H1 (cell line): ENCODE measurements around the gene FOXS1. TPM values are rescaled to one million over a fixed set of nuclear protein-coding genes. Genes with fewer than 3 reads are reported as not detected.

ENCODE experiments used
- CTCF ChIA-PET: fragments of 300-600 bp; sonication (Branson Sonifier 250); formaldehyde crosslinking; loops from one replicate; lab custom pipeline; 2021; ENCODE audit not compliant: partially characterized antibody; lab: Charles Lee
- POLR2A ChIA-PET: fragments of 300-600 bp; sonication (Branson Sonifier 250); formaldehyde crosslinking; loops from one replicate; lab custom pipeline; 2021; ENCODE audit warnings: inconsistent platforms; ENCODE audit not compliant: partially characterized antibody; lab: Charles Lee
- DNase-seq, 2 experiments: peaks; one replicate each; pipeline versions ENCODE4 v3.0.0 to v3.0.0-alpha.2; 2010 to 2022; ENCODE audit warnings: low spot score in 2 of 2, low read depth in 1 of 2, mixed read lengths in 1 of 2
- FAIRE-seq: peaks from 2 replicates; lab custom pipeline; 2011; peaks lifted over from hg19 to GRCh38; lab: Jason Lieb, UNC
- H2AFZ ChIP-seq: 2 replicates; pipeline ENCODE4 v1.8.1; 2012; ENCODE audit warnings: low read length, inconsistent platforms
- H2AK5ac ChIP-seq: 2 replicates; pipeline ENCODE4 v1.6.1; 2013; ENCODE audit warnings: low read depth, low read length
- H2BK120ac ChIP-seq: replicated peaks from 2 replicates; pipeline ENCODE3; 2013; ENCODE audit warnings: low read depth, low read length, inconsistent platforms
- H2BK12ac ChIP-seq: 2 replicates; pipeline ENCODE4 v1.6.1; 2013; ENCODE audit warnings: low read depth, low read length
- H2BK15ac ChIP-seq: 2 replicates; pipeline ENCODE4 v1.6.1; 2013; ENCODE audit warnings: low read length
- H2BK20ac ChIP-seq: 2 replicates; pipeline ENCODE4 v1.6.1; 2013; ENCODE audit warnings: low read length
- H2BK5ac ChIP-seq: 2 replicates; pipeline ENCODE4 v1.6.1; 2013; ENCODE audit warnings: low read depth, low read length
- H3K14ac ChIP-seq: 2 replicates; pipeline ENCODE4 v1.6.1; 2013; ENCODE audit warnings: inconsistent platforms; ENCODE audit not compliant: insufficient read length
- H3K18ac ChIP-seq: 2 replicates; pipeline ENCODE4 v1.6.1; 2013; ENCODE audit warnings: low read length; ENCODE audit errors: extremely low read depth
- H3K23ac ChIP-seq: 2 replicates; pipeline ENCODE4 v1.6.1; 2013; ENCODE audit warnings: inconsistent platforms; ENCODE audit not compliant: insufficient read length
- H3K23me2 ChIP-seq: 2 replicates; pipeline ENCODE4 v1.6.1; 2013; ENCODE audit warnings: low read depth, low read length
- H3K27ac ChIP-seq: 2 replicates; pipeline ENCODE4 v1.6.1; 2011; ENCODE audit warnings: low read depth, low read length, inconsistent platforms
- H3K27me3 ChIP-seq, 4 experiments: replicated peaks in 1 of 4; 1 replicate in 1 of 4; 2 replicates in 3 of 4; pipeline versions ENCODE4 v1.6.1 to v1.8.1; 2011 to 2013; ENCODE audit warnings: low read length in 3 of 4, mild to moderate bottlenecking in 3 of 4, inconsistent platforms in 2 of 4, mixed read lengths in 2 of 4, moderate library complexity in 1 of 4; ENCODE audit not compliant: control insufficient read depth in 3 of 4, insufficient read depth in 3 of 4; ENCODE audit errors: extremely low read depth in 1 of 4
- H3K36me3 ChIP-seq, 4 experiments: 2 replicates each; pipeline versions ENCODE4 v1.6.1 to v1.8.1; 2011 to 2013; ENCODE audit warnings: mild to moderate bottlenecking in 4 of 4, low read length in 3 of 4, moderate library complexity in 2 of 4, control low read depth in 1 of 4, inconsistent platforms in 1 of 4; ENCODE audit not compliant: insufficient read depth in 4 of 4, control insufficient read depth in 2 of 4
- H3K4ac ChIP-seq: replicated peaks from 2 replicates; pipeline ENCODE3; 2013; ENCODE audit warnings: low read length, low read depth, mixed read lengths, inconsistent platforms; ENCODE audit not compliant: insufficient read length
- H3K4me1 ChIP-seq, 4 experiments: replicated peaks in 1 of 4; 1 replicate in 1 of 4; 2 replicates in 3 of 4; pipeline versions ENCODE4 v1.6.1 to v1.8.1; 2011 to 2013; ENCODE audit warnings: low read length in 3 of 4, inconsistent platforms in 2 of 4, mixed read lengths in 1 of 4; ENCODE audit not compliant: insufficient read depth in 4 of 4, control insufficient read depth in 3 of 4
- H3K4me2 ChIP-seq, 2 experiments: 2 replicates each; pipeline versions ENCODE4 v1.6.1 to v1.8.1; 2011 to 2013; ENCODE audit warnings: low read depth in 2 of 2, low read length in 2 of 2, control low read depth in 1 of 2, inconsistent platforms in 1 of 2, mild to moderate bottlenecking in 1 of 2; ENCODE audit not compliant: insufficient read depth in 1 of 2
- H3K4me3 ChIP-seq, 4 experiments: fragments of 200-600, 300-600 bp in 1 of 4; sonication (generic), shearing (Covaris generic), sonication (Bioruptor Twin) in 1 of 4; 2 replicates each; pipeline versions ENCODE4 v1.5.1 to v1.8.1; 2011 to 2016; ENCODE audit warnings: low read length in 4 of 4, low read depth in 3 of 4, control low read depth in 2 of 4, inconsistent platforms in 2 of 4, mild to moderate bottlenecking in 2 of 4, mixed read lengths in 1 of 4, moderate library complexity in 1 of 4; ENCODE audit not compliant: insufficient read depth in 2 of 4; ENCODE audit errors: extremely low read depth in 1 of 4
- H3K56ac ChIP-seq: replicated peaks from 2 replicates; pipeline ENCODE3; 2013; ENCODE audit warnings: low read depth, mild to moderate bottlenecking, mixed read lengths, low read length, inconsistent platforms; ENCODE audit not compliant: insufficient read length
- H3K79me1 ChIP-seq: 2 replicates; pipeline ENCODE4 v1.6.1; 2013; ENCODE audit warnings: low read depth, low read length, control low read depth
- H3K79me2 ChIP-seq, 2 experiments: 2 replicates each; pipeline versions ENCODE4 v1.6.1 to v1.8.1; 2012 to 2013; ENCODE audit warnings: low read length in 2 of 2, mild to moderate bottlenecking in 2 of 2, inconsistent platforms in 1 of 2; ENCODE audit not compliant: insufficient read depth in 2 of 2, control insufficient read depth in 1 of 2
- H3K9ac ChIP-seq, 4 experiments: replicated peaks in 1 of 4; 1 replicate in 1 of 4; 2 replicates in 3 of 4; pipeline versions ENCODE4 v1.6.1 to v1.8.1; 2011 to 2013; ENCODE audit warnings: low read depth in 3 of 4, low read length in 3 of 4, control low read depth in 2 of 4, mild to moderate bottlenecking in 2 of 4, moderate library complexity in 2 of 4, inconsistent platforms in 1 of 4; ENCODE audit errors: extremely low read depth in 1 of 4
- H3K9me3 ChIP-seq, 2 experiments: 2 replicates each; pipeline versions ENCODE4 v1.6.1 to v1.8.1; 2012 to 2013; ENCODE audit warnings: mild to moderate bottlenecking in 2 of 2, moderate library complexity in 2 of 2, control low read depth in 1 of 2, inconsistent platforms in 1 of 2, low read depth in 1 of 2, low read length in 1 of 2, mixed read lengths in 1 of 2; ENCODE audit not compliant: insufficient read depth in 2 of 2
- H4K20me1 ChIP-seq, 2 experiments: replicated peaks in 1 of 2; 2 replicates each; pipeline versions ENCODE3 to v1.8.1; 2011 to 2013; ENCODE audit warnings: inconsistent platforms in 2 of 2, low read length in 2 of 2, mild to moderate bottlenecking in 1 of 2; ENCODE audit not compliant: insufficient read depth in 2 of 2, control insufficient read depth in 1 of 2
- H4K5ac ChIP-seq: 2 replicates; pipeline ENCODE4 v1.6.1; 2013; ENCODE audit warnings: low read length, low read depth, mixed read lengths, inconsistent platforms; ENCODE audit not compliant: insufficient read length
- H4K8ac ChIP-seq: 2 replicates; pipeline ENCODE4 v1.8.0; 2013; ENCODE audit warnings: mild to moderate bottlenecking, moderate library complexity, low read length, inconsistent platforms; ENCODE audit not compliant: insufficient read depth; ENCODE audit errors: extremely low read depth
- H4K91ac ChIP-seq: replicated peaks from 2 replicates; pipeline ENCODE3; 2013; ENCODE audit warnings: low read length, mixed read lengths, inconsistent platforms; ENCODE audit not compliant: insufficient read length
- CHD2 ChIP-seq: IDR thresholded peaks from 2 replicates; pipeline ENCODE4 v1.6.1; 2012; ENCODE audit warnings: low read length, improper control_type of control experiment
- HDAC2 ChIP-seq, 2 experiments: fragments of 300-600 bp in 1 of 2; sonication (generic) in 1 of 2; IDR thresholded peaks; 2 replicates each; pipeline ENCODE4 v1.6.1; 2011 to 2012; ENCODE audit warnings: low read depth in 2 of 2, low read length in 2 of 2, mild to moderate bottlenecking in 2 of 2, moderate library complexity in 2 of 2, borderline replicate concordance in 1 of 2, inconsistent platforms in 1 of 2
- RBBP5 ChIP-seq: IDR thresholded peaks from 2 replicates; pipeline ENCODE4 v1.7.1; 2012; ENCODE audit warnings: low read depth, mild to moderate bottlenecking, inconsistent platforms, low read length, moderate library complexity, borderline replicate concordance
- polyA plus RNA-seq, 7 experiments: library from polyadenylated mRNA; depleted of rRNA in 3 of 7; stranded (reverse) in 5 of 7; unstranded in 2 of 7; fragments of >200 nt in 5 of 7; fragments of 200-250 nt in 2 of 7; gene quantifications; 1 replicate in 5 of 7; 2 replicates in 1 of 7; 4 replicates in 1 of 7; pipeline versions ENCODE4 v1.2.1 to v1.2.3, GENCODE V29; 2011 to 2013; ENCODE audit warnings: missing spikeins in 2 of 7, mixed read lengths in 2 of 7
- total RNA-seq: library from RNA; stranded (reverse); fragmentation: NEBNext Ultra II Directional; extraction: Animal tissue kit (Norgen Biotek cat#: 25700); gene quantifications from 2 replicates; pipeline ENCODE4 v1.2.1, GENCODE V29; 2021

The FOXS1 gene
- total and polyA plus RNA-seq, 2 of the 8 experiments (the other 6 are each of a cell fraction or from before 2014, with no cell fraction given) = 0.45 TPM; not detected in 1

- no peak overlapping the region for H3K14ac ChIP-seq
- no peak overlapping the region for H2BK120ac ChIP-seq
- H3K23ac ChIP-seq = no peak overlapping the region
- no peak overlapping the region for H2AK5ac ChIP-seq
- H4K91ac ChIP-seq = no peak overlapping the region
- no peak overlapping the region for H4K8ac ChIP-seq
- ChIA-PET CTCF (interaction anchor here (0.7 to 2.1 kb wide), 4 partner anchors 43 to 179 kb away, joined by 3 to 6 read pairs (median 3); partner anchors contain the start of gene TPX2), POLR2A (no interaction called here)
- FAIRE-seq (no peak), DNase-seq (no peak)
- no peaks in the 10 kb centered on the region for H3K36me3 ChIP-seq
- H3K27ac ChIP-seq = no peak overlapping the region
- no peaks in the 10 kb centered on the region for H4K20me1 ChIP-seq
- no peaks in the 10 kb centered on the region for H3K79me1 ChIP-seq
- no peak overlapping the region for H2AFZ ChIP-seq
- H3K18ac ChIP-seq = no peak overlapping the region
- no peaks in the 10 kb centered on the region for H3K27me3 ChIP-seq
- no peak overlapping the region for H3K4me2 ChIP-seq
- no peak overlapping the region for H2BK5ac ChIP-seq
- no peak overlapping the region for H3K56ac ChIP-seq
- peaks cover 4 to 9% (median 8%) of the 10 kb centered on the region in 4 experiments; a peak in 6 of 7 replicates for H3K4me1 ChIP-seq
- H2BK15ac ChIP-seq = no peak overlapping the region
- H3K9ac ChIP-seq = no peak overlapping the region
- H2BK12ac ChIP-seq = no peak overlapping the region
- no peak overlapping the region for H4K5ac ChIP-seq
- H3K23me2 ChIP-seq = no peaks in the 10 kb centered on the region
- no peak overlapping the region for H3K4me3 ChIP-seq
- no peak overlapping the region for H3K4ac ChIP-seq
- H2BK20ac ChIP-seq = no peak overlapping the region
- no peaks in the 10 kb centered on the region for H3K79me2 ChIP-seq
- H3K9me3 ChIP-seq = no peaks in the 10 kb centered on the region
- TF ChIP-seq CHD2 = no peak
- no peak for TF ChIP-seq RBBP5
- no peak for TF ChIP-seq HDAC2 (IDR thresholded peaks at IDR 0.05; ENCODE audit: borderline replicate concordance in 1 of 2, low read depth in 2 of 2, low read length in 2 of 2)
These were observed 31.8 kb downstream of the FOXS1 start for GRCh38 chr20:31813611-31814010.
